GM18517 (cell line): ENCODE measurements around the gene AQP10.
"Not testable (repeated sequence)": the region's sequence is repeated elsewhere in the genome, so short reads cannot be mapped to it uniquely, and the experiment has no call there.

Experiments
- ATAC-seq: cut with Tn5 transposase; IDR thresholded peaks from one replicate; pipeline ENCODE4 v1.9.1; 2021; ENCODE audit warnings: mild to moderate bottlenecking, moderate library complexity; ENCODE audit not compliant: unreplicated experiment

The AQP10 gene

GRCh38 chr1:154342836-154343472, 22.1 kb downstream of the AQP10 start:
- ATAC-seq = no peak

DNA sequence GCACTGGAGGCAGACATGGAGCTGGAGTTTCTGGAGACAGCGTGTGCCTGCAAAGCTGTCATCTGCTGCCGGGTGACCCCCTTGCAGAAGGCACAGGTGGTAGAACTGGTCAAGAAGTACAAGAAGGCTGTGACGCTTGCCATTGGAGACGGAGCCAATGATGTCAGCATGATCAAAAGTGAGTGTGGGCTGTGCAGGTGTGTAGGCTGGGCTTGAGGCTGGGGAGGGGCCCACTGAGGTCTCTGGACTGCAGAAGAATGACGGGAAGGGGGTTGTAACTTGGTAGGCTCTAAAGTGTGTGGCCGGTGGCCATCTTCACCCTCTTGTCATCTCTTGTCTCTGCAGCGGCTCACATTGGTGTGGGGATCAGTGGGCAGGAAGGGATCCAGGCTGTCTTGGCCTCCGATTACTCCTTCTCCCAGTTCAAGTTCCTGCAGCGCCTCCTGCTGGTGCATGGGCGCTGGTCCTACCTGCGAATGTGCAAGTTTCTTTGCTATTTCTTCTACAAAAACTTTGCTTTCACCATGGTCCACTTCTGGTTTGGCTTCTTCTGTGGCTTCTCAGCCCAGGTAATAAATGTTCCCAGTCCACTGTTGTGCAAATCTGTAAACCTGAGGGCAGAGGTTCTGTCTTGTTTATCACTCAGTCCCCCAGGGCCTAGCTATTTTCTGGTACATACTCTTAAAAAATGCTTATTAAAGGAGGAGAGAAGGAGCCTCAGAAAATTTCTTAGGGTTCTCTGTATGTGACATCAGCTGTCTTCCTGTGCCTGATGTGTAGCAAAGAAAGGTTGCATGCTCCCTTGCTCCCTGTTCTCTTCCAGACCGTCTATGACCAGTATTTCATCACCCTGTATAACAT, 24.3 kb downstream of the AQP10 start:
- no peak for ATAC-seq

DNA sequence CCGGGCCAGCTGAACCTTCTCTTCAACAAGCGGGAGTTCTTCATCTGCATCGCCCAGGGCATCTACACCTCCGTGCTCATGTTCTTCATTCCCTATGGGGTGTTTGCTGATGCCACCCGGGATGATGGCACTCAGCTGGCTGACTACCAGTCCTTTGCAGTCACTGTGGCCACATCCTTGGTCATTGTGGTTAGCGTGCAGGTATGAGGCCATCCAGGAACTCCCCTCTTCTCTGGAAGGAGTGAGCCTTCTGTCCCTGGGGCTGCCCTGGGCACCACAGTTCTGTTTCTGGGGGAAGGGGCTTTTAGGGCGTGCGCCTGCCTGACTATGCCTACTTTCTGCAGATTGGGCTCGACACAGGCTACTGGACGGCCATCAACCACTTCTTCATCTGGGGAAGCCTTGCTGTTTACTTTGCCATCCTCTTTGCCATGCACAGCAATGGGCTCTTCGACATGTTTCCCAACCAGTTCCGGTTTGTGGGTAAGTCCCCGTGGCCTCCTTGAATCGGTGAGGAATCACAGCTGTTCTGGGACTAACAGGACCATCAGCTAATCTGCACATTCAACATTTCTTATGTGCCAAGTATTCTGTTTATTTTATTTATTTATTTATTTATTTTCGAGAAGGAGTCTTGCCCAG, 25.5 kb downstream of the AQP10 start:
- ATAC-seq = no peak

DNA sequence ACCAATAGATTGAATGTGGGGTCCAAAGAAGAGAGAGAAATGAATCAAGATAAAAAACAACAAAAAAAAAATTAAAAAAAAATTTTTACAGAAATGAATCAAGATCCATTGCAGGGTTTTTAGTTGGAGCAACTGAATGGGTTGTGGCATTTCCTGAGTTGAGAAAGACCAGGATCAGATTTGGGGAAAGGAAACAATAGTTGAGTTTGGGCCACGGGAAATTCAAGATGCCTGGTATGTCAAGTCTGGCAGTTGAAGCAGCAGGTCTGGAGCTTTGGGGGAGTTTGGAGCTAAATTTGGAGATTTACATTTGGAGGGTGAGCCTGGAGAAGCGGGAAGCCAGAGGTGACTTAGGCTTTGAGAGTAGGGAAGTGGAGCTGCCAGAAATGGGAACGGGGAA, 27.1 kb downstream of the AQP10 start:
- ATAC-seq = no peak

GRCh38 chr1:154348429-154349076, 27.7 kb downstream of the AQP10 start:
- no peak for ATAC-seq

DNA sequence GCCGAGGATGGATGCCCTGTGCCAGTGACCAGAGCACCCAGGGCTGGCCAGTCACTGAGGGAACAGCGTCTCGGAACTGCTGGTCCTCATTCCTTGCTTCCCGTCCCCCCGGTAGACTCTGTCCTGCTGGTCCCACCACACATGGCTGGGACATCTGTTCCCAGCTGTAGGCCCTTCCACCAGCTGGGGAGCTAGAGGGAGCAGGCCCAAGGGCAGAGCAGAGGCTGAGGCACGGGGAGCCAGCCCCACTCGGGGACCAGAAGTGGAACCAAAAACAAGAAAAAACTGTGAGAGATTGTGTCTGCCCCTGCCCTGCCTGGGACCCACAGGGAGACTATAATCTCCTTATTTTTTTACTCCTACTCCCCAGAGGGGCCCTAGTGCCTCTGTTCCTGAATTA, 28.2 kb downstream of the AQP10 start:
- no peak for ATAC-seq

DNA sequence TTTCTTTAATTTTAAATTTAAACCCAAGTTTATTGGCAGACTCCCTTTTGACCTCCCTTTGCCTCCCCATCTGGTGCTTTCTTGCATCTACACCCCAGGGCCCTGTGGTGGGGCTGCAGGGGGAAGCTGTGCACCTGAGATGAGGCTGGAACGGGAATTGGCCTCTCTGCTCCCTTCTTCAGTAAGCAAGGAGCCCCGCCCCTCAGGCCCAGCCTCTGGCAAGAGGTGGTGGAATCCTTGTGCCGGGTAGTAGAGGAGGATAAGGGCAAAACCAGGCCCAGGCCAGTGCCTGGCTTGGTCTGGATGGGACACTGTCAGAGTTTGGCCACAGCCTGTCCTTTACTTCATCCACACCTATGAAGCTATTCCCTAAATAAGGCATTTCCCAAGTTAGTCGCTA, 29.5 kb downstream of the AQP10 start:
- no peak for ATAC-seq

GRCh38 chr1:154351363-154352068, 30.6 kb downstream of the AQP10 start:
- no peak for ATAC-seq

DNA sequence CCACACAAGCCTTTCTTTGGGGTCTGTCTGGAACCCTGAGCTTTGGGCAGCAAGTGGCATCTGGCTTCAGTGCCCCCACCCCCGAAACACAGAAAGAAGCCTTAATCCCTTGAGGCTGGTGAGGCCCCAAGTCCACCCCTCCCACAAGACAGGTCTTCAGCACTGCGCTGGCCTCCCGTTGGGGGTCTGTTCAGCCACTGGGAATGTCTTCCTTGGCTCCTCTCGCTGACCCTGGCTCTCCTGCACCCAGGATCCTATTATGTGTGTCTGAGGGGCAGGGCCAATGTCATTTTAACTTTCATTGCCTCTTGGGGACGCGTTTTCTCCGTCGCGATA, 31.3 kb downstream of the AQP10 start:
- ATAC-seq = no peak

GRCh38 chr1:154352581-154353459, 31.9 kb downstream of the AQP10 start:
- no peak for ATAC-seq

- ATAC-seq = no peak
Observed at GRCh38 chr1:154353460-154353904, 32.6 kb downstream of the AQP10 start.

DNA sequence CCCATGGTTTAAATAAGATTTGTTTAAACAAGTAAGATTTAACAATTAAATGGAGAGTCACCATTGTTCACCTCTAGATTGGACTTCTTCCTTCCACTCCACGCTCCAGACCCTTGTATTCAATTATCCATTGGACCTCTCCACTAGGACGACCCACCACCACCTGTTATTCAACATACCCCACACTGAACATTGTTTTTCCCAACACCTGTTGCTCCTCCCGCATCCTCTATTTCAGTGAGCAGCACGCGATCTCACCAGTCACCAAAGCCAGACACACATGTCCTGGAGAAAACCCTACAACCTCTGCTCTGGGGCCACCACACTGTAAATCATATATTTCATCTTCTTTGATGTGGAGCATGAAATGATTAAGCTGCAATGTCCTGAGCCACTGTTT, 33.1 kb downstream of the AQP10 start:
- ATAC-seq = no peak

GRCh38 chr1:154358519-154358918, 37.6 kb downstream of the AQP10 start:
- ATAC-seq = no peak

DNA sequence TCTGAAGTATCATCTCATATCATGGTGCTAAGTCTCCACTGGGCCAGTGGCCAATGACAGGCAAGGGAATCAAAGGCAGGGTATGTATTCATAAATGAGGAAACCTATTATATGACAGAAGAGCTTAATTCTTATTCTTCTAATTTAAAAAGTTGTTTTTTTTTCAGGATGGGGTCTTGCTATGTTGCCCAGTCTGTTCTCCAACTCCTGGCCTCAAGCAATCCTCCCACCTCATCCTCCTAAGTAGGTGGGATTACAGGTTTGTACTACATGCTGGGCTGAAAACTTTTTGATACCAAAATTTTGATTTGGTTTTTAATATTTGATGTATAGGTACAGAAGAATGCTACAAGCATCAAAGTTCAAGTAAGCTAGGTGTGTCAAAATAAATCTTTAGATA, 39.4 kb downstream of the AQP10 start:
- no peak for ATAC-seq

- ATAC-seq = not testable (repeated sequence)
Observed at GRCh38 chr1:154360881-154361280, 40.0 kb downstream of the AQP10 start.

GRCh38 chr1:154361357-154361756, 40.5 kb downstream of the AQP10 start:
- ATAC-seq = no peak

DNA sequence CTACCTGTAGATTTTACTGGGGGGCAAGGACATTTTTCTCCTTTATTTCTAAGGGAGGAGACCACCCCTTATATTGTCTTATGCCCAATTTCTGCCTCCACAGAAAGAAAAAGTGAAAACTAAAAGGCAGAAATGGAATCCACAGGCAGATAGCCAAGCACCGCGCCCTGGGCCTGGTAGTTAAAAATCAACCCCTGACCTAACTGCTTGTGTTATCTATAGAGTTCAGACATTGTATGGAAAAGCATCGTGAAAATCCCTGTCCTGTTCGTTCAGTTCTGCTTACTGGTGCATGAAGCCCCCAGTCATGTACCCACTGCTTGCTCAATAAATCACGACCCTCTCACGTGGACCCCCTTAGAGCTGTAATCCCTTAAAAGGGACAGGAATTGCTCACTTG, 50.5 kb downstream of the AQP10 start:
- no peak for ATAC-seq

- not testable (repeated sequence) for ATAC-seq
Observed at GRCh38 chr1:154373777-154374357, 53.0 kb downstream of the AQP10 start.
